NCI-H460 (cell line): Measurements from ENCODE around the gene TNFSF13. TPM values are rescaled to one million over a fixed set of nuclear protein-coding genes. Genes with fewer than 3 reads are reported as not detected.

ENCODE experiments used
- DNase-seq: peaks from one replicate; pipeline ENCODE4 v3.0.0-alpha.2; 2016; ENCODE audit warnings: low read depth; ENCODE audit errors: extremely low read depth
- total RNA-seq: library from RNA; depleted of rRNA; stranded (reverse); fragments of >200 nt; shearing (Covaris generic); gene quantifications from 2 replicates; pipeline ENCODE4 v1.2.3, GENCODE V29; 2014

TNFSF13 gene
- total RNA-seq, 1 experiment from 2014 or later = 1.4 TPM

DNA sequence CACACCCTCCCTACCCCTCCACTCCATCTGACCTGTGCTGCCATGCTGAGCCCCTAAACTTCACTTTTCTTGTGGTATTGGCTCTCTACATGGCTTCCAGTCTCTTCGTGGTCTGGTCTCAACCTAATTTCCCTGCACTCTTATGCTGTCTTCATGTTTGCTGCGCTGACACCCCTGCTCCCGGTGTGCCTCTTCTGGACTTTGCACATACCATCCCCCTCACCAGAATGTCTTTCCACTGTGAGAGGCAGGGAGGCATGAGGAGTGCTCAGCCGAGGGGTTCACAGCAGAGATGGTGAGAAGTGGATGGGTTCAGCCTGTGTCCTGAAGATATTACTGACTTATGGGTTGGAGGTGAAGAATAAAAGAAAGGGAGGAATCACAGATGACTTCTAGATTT lies 7.2 kb upstream of the TNFSF13 start:
- no peak for DNase-seq

DNA sequence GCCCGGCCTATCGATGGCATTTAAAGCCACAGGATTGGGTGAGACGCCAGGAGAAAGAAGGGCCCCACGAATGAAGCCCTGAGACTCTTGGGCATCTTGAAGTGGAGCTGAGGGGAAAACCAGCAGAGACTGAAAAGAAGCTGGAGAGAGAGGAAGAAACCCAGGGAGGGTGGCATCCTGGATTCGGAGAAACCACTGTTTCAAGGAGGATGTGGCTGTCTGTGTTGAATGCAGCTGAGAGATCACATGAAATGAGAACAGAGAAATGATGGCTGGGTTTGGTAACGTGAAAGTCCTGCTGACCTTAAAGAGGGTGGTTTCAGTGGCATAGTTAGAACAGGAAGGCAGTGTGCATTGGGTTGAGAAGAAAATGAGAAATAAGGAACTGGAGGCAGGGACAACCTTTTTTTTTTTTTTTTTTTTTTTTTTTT lies 5.9 kb upstream of the TNFSF13 start:
- DNase-seq = no peak

DNA sequence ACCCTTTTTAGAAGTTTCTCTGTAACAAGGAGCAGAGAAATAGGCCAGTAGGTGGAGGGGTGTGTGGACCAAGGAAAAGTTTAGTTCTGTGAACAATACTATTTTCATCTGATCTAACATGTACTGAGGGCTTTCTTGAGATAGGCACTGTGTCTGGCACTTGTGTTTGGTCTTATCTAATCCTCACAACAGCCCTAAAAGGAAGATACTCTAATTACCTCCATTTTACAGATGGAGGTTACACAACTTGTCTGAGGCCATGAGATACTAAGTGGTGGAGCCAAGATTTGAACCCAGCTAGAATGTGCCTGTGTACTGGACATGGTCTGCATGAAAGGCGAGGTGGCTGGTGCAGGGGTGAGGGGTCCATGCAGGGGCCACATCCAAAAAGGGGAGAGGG lies 5.2 kb upstream of the TNFSF13 start:
- no peak for DNase-seq

DNA sequence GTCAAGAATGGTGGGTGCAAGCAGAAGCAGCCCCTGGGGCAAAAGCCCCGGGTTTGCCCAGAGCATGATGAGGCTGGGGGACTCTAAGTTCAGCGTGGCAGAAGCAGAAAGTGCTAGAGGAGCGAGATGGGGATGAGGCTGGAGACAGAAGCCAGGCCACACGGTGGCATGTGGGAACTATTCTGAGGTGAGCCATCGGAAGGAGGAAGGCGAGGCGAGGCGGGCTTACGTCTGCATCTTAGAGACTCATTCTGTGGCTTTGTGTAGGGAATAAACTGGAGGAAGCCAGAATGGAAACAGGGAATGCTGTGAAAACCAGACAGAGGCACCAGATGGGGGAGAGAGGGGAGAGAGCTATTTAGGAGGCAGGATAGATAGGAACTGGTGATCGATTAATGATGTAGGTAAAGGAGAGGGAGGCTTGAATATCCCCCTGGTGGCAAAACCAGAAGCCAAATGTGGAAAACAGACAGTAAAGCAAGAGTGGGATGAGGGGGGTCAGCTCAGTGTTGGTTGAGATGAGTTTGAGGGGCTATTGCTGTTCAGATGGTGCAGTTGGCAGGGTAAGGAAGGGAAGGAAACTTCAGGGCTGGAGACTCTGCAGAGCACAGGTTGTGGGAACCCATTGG lies 3.1 kb upstream of the TNFSF13 start:
- DNase-seq = no peak

DNA sequence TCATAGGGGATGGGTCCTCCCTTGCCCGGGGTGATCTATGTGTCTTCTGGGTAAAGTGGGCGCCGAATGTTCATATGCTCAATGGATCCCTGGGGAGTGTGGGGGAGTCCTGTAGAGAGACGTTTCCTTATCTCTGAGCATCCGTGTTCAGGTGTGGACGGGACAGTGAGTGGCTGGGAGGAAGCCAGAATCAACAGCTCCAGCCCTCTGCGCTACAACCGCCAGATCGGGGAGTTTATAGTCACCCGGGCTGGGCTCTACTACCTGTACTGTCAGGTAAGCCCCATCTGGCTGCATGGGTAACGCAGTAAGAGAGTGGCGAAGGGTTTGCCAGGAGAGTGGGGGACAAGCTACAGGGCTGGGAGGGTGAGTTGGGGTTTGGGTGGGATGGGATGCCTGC lies 1.9 kb upstream of the TNFSF13 start:
- DNase-seq = no peak

DNA sequence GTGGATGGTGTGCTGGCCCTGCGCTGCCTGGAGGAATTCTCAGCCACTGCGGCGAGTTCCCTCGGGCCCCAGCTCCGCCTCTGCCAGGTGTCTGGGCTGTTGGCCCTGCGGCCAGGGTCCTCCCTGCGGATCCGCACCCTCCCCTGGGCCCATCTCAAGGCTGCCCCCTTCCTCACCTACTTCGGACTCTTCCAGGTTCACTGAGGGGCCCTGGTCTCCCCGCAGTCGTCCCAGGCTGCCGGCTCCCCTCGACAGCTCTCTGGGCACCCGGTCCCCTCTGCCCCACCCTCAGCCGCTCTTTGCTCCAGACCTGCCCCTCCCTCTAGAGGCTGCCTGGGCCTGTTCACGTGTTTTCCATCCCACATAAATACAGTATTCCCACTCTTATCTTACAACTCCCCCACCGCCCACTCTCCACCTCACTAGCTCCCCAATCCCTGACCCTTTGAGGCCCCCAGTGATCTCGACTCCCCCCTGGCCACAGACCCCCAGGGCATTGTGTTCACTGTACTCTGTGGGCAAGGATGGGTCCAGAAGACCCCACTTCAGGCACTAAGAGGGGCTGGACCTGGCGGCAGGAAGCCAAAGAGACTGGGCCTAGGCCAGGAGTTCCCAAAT lies 1.3 kb upstream of the TNFSF13 start:
- DNase-seq = no peak

DNA sequence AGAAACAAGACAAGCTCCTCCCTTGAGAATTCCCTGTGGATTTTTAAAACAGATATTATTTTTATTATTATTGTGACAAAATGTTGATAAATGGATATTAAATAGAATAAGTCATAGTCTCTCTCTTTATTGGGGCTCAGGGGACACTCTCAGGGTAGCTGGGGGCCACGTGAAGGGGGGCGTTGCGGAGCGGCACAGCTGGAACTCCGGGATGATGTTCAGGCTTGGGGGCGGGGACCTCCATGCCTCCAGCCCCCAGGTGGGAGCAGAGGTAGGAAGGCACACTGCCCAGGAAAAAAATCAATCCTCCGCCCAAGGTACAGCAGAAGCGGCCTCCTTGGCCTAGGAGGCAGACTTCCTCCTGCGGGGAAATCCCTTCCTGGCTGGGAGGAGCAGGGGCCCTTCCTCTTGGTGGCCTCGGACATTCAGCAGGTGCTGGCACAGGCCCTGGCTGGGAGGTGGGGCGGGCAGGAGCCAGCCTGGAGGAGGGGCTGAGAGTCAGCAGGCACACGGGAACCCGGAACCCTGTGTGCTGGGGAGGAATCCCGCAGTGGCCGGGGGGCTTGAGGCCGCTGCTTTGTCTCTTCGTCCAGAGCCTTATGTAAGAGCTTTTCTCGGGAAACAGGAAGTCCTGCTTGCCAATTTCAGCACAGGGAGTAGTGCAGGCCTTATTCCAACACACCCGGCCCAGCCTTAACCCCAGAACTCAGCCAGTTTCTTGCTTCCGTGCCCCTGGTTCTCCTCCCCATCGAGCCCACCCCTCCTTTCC lies 591 bp upstream of the TNFSF13 start:
- DNase-seq = no peak

DNA sequence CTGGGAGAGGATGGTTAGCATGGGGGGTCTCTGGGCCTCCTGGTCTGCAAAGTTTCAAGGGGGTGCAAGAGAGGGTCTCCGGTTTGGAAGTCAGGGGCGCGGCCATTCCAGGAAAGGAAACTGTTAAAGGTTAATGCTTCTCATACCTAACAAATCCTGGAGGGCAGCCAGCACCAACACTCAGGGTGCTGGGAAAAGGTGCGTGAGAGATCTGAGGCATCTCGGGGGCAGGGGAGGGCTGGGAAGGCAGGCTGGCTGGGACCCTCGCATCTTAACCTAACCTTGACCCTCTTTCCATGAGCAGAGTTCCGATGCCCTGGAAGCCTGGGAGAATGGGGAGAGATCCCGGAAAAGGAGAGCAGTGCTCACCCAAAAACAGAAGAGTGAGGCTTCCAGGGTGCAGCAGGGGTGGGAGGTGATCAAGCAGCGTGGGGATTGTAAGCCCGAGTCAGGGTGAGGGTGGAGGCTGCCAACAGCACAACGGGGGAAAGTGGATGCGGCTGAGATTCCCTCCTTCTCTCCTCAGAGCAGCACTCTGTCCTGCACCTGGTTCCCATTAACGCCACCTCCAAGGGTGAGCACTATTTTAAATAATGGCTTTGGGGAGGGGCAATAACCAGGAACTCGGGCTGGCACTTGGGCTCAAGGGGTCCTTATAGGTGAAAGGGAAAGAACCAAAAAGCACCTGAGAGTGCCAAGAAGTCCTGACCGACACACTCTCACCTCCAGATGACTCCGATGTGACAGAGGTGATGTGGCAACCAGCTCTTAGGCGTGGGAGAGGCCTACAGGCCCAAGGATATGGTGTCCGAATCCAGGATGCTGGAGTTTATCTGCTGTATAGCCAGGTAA lies 996 bp downstream of the TNFSF13 start:
- DNase-seq = no peak

DNA sequence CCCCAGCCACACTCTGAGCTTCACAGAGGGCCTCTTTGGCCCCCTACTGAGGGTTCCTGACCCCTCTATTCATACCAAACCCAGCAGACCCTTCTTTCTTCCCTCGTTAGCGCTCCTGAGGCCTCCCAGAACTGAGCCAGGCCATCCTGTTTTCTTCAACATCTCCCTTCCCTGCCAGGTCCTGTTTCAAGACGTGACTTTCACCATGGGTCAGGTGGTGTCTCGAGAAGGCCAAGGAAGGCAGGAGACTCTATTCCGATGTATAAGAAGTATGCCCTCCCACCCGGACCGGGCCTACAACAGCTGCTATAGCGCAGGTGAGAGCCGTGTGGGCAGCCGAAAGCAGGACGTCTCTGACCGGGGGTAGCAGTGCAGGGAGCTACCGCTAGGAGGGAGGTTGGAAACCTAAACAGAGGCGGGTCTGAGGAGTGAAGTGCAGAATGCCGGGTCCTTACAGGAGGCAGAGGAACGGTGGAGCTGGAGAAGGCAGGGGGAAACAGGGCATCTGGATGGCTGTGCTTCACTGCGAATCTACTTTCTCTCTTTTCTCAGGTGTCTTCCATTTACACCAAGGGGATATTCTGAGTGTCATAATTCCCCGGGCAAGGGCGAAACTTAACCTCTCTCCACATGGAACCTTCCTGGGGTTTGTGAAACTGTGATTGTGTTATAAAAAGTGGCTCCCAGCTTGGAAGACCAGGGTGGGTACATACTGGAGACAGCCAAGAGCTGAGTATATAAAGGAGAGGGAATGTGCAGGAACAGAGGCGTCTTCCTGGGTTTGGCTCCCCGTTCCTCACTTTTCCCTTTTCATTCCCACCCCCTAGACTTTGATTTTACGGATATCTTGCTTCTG lies 1.9 kb downstream of the TNFSF13 start:
- DNase-seq = peak; percentile 65

DNA sequence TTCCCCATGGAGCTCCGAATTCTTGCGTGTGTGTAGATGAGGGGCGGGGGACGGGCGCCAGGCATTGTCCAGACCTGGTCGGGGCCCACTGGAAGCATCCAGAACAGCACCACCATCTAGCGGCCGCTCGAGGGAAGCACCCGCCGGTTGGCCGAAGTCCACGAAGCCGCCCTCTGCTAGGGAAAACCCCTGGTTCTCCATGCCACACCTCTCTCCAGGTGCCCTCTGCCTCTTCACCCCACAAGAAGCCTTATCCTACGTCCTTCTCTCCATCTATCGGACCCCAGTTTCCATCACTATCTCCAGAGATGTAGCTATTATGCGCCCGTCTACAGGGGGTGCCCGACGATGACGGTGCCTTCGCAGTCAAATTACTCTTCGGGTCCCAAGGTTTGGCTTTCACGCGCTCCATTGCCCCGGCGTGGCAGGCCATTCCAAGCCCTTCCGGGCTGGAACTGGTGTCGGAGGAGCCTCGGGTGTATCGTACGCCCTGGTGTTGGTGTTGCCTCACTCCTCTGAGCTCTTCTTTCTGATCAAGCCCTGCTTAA lies 2.6 kb downstream of the TNFSF13 start:
- DNase-seq = peak; percentile 82

DNA sequence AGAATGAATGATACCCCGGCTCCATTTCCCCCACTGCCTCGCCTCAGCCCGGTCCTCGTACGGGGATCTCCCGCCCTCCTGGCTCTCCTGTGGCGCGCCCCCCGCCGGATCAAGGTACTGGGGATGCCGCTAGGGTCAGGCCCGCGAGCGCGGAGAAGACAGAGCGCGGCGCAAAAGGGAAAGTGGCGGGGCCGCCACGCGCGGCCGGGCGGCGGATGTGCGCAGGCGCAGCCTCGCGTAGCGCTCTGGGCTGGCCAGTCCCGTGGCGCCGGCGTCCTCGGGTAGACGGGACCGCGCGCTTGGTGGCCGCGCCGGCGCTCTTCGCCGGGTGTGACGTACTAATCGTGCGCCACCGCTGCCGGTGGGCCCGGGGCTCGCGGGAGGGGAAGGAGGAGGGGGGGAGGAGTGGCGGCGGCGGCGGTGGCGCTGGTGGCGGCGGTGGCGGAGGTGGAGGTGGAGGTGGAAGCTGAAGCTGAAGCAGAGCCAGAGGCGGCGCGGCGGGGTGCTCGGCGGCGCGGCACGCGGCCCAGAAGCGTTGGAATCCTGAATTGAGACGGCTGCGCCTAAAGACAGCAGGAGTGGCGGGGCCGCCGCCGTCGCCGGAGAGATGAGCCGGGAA lies 3.1 kb downstream of the TNFSF13 start, which contains the start of gene SENP3:
TSS of gene SENP3 (plus strand) at position 331 of the 619 bp plus-strand sequence. CDS start 1,158 bp downstream, outside the sequence.
- DNase-seq = peak; percentile 89

DNA sequence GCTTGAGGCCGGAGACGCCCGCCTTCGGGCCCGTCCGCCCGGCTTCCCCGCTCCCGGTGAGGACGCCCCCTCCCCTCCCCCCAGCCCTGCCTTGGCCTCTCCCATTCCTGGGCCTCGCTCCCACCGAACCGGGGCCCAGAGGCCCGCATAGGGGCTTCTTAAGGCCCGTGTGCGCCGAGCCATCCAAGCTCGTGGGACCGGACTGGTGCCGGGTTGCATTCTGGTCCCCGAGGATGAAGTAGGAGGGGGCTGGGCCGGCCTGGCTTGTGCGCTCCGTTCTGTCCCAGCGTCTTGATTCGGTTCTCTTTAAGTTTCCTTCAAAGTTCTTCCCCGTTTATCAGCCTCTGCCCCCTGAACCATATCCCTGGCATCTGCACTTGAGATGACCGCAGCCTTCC lies 3.7 kb downstream of the TNFSF13 start:
- no peak for DNase-seq

DNA sequence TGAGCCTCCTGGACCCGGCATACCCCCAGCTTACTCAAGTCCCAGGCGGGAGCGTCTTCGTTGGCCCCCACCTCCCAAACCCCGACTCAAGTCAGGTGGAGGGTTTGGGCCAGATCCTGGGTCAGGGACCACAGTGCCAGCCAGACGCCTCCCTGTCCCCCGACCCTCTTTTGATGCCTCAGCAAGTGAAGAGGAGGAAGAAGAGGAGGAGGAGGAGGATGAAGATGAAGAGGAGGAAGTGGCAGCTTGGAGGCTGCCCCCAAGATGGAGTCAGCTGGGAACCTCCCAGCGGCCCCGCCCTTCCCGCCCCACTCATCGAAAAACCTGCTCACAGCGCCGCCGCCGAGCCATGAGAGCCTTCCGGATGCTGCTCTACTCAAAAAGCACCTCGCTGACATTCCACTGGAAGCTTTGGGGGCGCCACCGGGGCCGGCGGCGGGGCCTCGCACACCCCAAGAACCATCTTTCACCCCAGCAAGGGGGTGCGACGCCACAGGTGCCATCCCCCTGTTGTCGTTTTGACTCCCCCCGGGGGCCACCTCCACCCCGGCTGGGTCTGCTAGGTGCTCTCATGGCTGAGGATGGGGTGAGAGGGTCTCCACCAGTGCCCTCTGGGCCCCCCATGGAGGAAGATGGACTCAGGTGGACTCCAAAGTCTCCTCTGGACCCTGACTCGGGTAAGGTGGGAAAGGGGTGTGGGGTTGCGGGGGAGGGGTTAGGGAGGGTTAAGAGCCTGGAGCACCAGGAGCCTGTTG lies 4.7 kb downstream of the TNFSF13 start:
- no peak for DNase-seq

DNA sequence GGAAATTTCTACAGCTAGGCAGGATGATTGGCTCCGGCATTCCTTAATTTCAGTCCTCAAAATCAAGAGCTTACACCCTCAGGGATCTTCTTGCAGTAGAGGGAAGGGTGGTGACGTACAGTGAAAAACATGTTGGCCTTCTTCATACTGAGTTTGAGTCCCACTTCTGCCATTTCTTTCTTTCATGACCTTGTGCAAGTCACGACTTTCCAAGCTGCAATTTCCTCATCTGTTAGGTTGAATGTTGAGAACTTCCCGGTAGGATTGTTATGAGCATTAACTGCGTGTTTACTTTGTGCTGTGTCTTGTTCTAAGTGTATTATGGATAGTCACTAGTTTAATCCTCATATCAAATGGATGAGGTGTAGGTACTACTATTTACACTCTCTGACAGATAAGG lies 11.0 kb downstream of the TNFSF13 start:
- no peak for DNase-seq

DNA sequence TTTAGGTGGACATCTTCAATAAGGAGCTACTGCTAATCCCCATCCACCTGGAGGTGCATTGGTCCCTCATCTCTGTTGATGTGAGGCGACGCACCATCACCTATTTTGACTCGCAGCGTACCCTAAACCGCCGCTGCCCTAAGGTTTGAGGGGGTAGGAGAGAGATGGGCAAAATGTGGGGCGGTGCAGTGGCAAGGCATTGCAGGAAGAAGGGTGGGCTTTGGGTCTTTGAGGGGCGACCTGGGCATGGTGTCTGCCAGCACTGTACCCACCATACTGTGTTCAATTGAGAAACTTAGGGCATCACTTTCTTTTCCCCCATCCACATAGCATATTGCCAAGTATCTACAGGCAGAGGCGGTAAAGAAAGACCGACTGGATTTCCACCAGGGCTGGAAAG lies 11.8 kb downstream of the TNFSF13 start:
- no peak for DNase-seq

DNA sequence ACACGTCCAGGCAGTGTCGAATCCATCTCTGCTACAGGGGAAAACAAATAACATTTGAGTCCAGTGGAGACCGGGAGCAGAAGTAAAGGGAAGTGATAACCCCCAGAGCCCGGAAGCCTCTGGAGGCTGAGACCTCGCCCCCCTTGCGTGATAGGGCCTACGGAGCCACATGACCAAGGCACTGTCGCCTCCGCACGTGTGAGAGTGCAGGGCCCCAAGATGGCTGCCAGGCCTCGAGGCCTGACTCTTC lies 13.7 kb downstream of the TNFSF13 start:
- DNase-seq = no peak

DNA sequence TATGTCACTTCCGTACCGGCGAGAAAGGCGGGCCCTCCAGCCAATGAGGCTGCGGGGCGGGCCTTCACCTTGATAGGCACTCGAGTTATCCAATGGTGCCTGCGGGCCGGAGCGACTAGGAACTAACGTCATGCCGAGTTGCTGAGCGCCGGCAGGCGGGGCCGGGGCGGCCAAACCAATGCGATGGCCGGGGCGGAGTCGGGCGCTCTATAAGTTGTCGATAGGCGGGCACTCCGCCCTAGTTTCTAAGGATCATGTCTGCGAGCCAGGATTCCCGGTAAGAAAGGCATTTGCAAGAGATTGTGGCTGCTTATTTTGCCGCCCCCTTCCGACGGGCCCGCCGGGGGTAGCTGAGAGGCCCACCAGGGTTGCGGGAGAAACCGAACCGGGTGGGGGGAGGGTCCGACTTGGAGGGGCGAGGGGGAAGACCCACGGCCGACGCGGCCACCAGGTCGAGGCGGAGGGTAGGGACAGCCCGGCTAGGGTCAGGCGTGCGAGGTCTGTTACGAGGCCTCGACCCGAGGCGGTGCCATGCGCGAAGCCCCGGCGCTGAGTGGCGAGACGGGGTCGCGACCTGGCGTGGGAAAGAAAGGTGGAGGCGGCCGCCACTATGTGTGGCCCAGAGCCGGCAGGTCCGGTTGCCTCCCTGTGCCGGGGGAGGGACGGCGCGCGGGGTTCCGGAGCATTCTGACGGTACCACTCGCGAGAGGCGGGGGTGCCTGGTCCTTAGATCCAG lies 14.2 kb downstream of the TNFSF13 start:
- peak; percentile 99 for DNase-seq
